ENCODE data around the gene MEGF9.

DNA sequence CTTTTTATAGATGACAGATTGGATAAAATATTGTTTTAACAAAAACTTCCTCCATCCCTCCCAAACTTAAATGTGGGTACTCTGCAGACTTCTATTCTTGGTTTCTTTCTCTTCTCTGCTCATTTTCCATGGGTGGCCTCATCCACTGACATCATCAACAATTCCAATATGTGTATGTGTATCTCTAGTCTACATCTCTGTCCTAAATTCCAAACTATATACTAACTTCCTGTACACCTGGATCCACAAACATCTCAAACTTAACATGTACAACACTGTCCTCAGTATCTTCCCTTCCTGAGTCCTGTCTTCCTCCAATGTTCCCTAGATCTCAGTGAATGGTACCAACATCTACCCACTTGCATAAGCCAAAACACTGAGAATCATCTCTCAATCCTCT, 105.8 kb downstream of the MEGF9 start:
- TF ChIP-seq, protein P1, sequence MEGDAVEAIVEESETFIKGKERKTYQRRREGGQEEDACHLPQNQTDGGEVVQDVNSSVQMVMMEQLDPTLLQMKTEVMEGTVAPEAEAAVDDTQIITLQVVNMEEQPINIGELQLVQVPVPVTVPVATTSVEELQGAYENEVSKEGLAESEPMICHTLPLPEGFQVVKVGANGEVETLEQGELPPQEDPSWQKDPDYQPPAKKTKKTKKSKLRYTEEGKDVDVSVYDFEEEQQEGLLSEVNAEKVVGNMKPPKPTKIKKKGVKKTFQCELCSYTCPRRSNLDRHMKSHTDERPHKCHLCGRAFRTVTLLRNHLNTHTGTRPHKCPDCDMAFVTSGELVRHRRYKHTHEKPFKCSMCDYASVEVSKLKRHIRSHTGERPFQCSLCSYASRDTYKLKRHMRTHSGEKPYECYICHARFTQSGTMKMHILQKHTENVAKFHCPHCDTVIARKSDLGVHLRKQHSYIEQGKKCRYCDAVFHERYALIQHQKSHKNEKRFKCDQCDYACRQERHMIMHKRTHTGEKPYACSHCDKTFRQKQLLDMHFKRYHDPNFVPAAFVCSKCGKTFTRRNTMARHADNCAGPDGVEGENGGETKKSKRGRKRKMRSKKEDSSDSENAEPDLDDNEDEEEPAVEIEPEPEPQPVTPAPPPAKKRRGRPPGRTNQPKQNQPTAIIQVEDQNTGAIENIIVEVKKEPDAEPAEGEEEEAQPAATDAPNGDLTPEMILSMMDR (IDR thresholded peaks at IDR 0.05): no peak
- no peak for TF ChIP-seq POLR2A (IDR thresholded peaks at IDR 0.05)

Measured in thyroid gland (tissue), 4 donors.